AG08395 (cell line): ENCODE results near the gene GRID2.
"Not testable (repeated sequence)": the region's sequence is repeated elsewhere in the genome, so short reads cannot be mapped to it uniquely, and the experiment has no call there.

ENCODE experiments used
- DNase-seq: peaks from one replicate; pipeline ENCODE4 v3.0.0; 2012; ENCODE audit warnings: mixed read lengths, low spot score

Gene GRID2

DNA sequence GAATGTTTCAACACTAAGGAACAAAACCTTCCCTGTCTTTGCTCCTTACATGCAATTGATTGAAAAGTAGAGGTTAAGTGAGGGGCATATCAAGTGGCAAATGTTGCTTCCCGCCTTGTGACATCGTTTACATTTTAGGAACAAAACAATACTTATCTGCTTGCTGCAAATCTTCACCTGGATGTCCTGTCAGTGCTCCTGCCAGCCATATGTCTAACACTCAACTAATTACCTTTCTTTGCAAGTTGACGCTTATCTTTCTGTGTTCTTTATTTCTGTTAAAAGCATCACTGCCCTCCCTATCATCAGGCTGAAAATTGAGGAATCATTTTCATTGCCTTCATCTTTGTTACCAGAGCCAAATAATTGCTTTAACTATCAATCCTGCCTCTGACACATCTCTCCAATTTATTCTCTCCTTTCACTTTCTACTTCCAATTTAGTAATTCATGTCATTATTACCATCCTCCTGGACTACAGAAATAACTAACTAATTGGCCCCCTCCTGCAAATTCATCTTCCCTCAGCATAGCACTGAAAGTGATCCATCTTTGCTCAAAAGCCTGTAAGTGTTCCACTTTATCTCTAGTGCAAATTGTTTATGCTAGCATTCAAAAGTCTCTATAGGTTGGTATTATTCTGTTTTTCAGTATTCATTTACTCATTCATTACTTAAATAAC is 1226.1 kb downstream of the GRID2 start:
- no peak for DNase-seq

- DNase-seq = no peak
Measured at GRCh38 chr4:93532234-93532633, 1228.5 kb downstream of the GRID2 start.

GRCh38 chr4:93540562-93540961 is 1236.8 kb downstream of the GRID2 start:
- no peak for DNase-seq

GRCh38 chr4:93561842-93562241 is 1258.1 kb downstream of the GRID2 start:
- DNase-seq = no peak

DNA sequence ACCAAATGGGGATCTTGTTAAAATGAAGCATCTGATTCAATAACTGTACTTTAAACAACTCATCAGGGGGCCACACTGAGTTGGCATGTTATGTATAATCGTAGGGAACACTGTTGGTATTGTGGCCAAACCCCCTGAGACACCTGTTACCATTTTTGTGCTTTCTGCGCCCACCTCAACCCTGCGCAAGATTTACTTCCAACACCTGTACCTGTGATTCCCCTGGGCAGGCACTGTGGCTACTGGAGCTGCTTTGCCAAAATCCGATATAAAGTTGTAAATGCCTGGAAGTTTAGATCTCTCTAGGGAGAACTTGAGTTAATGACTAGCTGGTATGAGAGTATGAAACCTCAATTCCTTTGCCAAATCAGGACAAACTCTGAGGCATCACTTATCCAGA is 1265.0 kb downstream of the GRID2 start:
- no peak for DNase-seq

- DNase-seq = no peak
Measured at GRCh38 chr4:93573285-93573684, 1269.5 kb downstream of the GRID2 start.

GRCh38 chr4:93578942-93579341 is 1275.2 kb downstream of the GRID2 start:
- DNase-seq = no peak

DNA sequence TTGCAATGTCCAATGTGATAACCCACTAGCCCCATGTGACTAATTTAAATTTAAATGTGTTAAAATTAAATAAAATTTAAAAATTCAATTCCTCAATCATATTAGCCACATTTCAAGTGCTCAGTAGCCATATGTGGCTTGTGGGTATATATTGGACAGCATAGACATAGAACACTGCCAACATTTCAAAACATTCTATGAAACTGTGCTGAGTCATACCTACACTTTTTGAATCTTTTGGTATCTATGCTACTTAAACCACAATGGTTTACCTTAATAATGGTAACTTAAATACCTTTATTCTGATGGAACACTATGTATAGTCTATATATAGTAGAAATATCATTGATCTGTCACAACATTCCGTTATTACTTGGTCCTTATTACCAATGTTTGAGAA is 1301.4 kb downstream of the GRID2 start:
- DNase-seq = no peak

- DNase-seq = no peak
Measured at GRCh38 chr4:93617606-93618005, 1313.8 kb downstream of the GRID2 start.

DNA sequence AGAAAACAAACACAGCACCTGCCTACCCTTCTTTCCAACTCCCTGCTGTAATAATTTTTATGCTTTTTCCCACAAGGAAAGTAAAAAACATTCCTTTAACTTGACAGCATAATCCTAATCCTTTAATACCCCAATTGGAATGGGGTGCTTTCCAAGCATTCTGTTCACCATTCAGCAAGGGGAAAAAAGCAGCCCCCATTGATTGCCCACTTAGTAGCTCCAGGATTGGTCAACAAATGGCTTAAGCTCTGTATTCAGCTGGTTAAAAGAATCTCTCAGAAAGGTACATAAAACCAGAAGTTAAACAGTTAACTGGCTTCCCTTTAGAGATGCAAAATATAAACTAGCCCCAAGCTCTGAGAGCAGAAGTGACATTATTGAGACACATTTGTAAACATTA is 1330.0 kb downstream of the GRID2 start:
- no peak for DNase-seq

- DNase-seq = no peak
Measured at GRCh38 chr4:93635943-93636342, 1332.2 kb downstream of the GRID2 start.

- DNase-seq = no peak
Measured at GRCh38 chr4:93645120-93645519, 1341.4 kb downstream of the GRID2 start.

DNA sequence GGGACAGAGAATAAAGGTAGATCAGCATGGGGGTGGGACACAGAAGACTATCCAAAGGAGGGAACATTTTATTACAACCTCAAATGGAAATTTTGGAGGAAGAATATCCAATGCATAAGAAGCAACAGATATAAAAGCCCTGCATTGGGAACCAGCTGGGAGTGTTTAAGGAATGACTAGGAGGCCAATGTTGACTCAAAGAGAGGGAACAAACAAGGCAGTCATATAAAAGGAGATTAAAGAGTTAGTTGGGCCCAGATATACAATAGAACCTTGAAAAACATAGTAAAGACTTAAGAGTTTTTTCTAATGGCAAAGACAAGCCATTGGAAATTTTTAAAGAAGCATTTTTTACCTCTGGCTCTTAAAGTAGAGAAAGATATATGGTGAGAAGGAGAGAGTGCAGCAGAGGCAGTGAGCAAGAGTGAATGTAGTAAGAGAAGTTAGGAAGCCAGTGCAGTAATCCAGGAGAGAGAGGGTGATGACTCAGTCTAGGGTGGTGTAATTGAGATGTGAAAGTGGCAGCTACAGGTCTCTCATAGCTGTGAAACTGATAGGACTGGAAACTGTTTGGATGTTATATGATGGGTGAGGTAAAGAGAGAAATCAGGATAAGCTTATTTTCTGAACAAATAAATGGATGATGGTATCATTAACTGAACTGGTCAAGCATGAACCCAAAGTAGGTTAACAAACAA is 1342.6 kb downstream of the GRID2 start:
- DNase-seq = no peak

DNA sequence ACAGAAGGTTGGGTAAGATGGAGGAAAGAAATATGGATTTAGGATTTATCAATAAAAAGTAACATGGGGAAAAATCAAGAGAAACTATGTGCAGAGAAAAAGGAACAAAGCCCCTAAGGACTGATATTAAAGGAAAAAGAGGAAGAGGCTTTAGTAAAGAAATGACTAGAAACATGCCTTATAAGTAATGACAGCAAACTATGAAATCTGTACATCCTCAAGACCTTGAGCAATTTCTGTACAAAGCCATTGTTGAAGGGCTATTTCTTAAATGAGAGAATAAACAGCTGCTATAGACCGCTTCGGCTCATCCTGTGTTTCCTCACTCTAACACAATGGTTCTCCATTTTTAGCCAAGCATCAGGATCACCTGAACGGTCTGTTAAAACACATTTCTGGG is 1344.5 kb downstream of the GRID2 start:
- DNase-seq = no peak

- no peak for DNase-seq
Measured at GRCh38 chr4:93649828-93650227, 1346.1 kb downstream of the GRID2 start.

DNA sequence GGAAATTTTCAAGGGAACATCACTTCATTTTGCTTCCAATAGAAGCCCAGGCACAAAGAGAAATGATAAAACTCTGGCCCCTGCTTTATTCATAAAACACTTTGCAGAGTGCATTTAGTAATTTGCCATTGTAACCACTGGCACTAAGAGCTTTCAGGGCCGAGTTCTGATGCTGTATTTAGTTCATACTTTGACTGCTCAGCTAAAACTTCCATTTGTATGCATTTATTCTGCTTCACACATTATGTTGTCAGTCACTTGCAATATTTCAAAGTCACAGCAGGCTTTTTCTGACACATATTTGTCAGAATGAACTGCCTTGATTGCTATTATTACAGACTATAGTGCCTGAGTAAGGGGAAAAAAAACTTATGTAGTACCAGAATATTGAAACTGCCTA is 1350.4 kb downstream of the GRID2 start:
- DNase-seq = no peak

- no peak for DNase-seq
Measured at GRCh38 chr4:93657527-93657926, 1353.8 kb downstream of the GRID2 start.

GRCh38 chr4:93658443-93658842 is 1354.7 kb downstream of the GRID2 start:
- no peak for DNase-seq

- no peak for DNase-seq
Measured at GRCh38 chr4:93659629-93660028, 1355.9 kb downstream of the GRID2 start.

DNA sequence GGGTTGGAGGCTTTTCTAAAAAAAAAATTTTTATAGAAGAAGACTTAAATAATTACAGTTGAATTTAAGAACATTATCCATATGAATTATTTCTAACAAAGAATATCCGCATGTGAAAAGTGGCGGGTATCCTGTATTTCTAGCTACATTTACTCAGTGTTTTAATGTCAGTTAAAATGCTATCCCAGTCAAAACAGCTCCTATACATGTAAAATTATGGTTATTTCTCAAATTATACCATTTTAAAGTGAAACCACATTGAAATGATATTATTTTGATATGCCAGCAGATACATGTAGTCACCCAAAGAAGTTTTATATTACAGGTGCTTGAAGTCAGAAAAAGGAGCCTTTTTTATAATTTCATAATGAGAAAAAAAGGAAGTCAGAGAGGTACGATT is 1356.3 kb downstream of the GRID2 start:
- DNase-seq = no peak

- DNase-seq = no peak
Measured at GRCh38 chr4:93670434-93670833, 1366.7 kb downstream of the GRID2 start.

DNA sequence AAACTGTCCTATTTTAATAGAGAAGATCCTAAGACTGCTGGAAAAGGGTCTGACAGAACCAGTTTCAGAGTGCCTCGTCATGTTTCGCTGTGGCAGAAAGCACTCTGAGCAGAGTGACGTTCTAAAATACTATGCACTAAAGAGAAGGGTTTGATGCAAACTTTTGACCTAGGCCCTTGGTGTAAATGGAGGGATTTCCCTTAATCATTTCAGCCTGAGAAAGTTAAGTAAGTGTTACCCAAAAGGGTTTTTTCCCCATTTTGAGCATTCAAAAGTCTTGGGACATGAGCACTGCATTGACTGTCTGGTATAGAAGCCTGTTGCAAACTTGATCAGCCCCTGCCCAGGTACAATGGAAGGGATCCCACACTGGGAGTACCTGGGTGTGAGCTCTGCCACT is 1367.3 kb downstream of the GRID2 start:
- no peak for DNase-seq

DNA sequence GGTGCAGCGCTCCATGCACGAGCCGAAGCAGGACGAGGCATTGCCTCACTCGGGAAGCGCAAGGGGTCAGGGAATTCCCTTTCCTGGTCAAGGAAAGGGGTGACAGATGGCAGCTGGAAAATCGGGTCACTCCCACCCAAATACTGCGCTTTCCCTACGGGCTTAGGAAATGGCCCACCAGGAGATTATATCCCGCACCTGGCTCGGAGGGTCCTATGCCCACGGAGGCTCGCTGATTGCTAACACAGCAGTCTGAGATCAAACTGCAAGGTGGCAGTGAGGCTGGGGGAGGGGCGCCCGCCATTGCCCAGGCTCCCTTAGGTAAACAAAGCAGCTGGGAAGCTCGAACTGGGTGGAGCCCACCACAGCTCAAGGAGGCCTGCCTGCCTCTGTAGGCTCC is 1373.2 kb downstream of the GRID2 start:
- DNase-seq = not testable (repeated sequence)

GRCh38 chr4:93684571-93684970 is 1380.8 kb downstream of the GRID2 start:
- no peak for DNase-seq
